Loucy (cell line): Measurements from ENCODE around the gene FOXD3.

Experiments
- EZH2phosphoT487 ChIP-seq: fragments of 200-600 bp; IDR thresholded peaks from 2 replicates; pipeline ENCODE4 v1.6.1; 2018; ENCODE audit warnings: antibody characterized with exemption, mild to moderate bottlenecking, moderate library complexity, borderline replicate concordance
- TF ChIP-seq, protein P1 (sequence below): fragments of 200-600 bp; sonication (generic); conservative IDR thresholded peaks from 2 replicates; pipeline ENCODE4 v1.5.1; 2014; ENCODE audit warnings: mild to moderate bottlenecking, antibody characterized with exemption, low read length

DNA sequence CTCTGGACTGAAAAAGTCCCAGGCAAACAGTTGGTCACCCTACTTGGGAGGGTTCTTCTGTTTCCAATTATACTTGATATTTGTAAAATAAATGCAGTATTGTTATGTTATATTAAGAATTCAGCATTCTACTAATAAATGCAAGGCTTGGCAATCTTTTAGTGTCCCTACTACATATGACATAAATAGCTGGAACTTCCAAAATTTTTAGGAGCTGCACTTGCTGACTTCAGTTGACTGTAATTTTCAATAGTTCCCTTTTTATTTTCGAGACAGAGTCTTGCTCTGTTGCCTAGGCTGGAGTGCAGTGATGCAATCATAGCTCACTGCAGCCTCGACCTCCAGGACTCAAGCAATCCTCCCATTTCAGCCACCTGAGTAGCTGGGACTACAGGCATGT lies 20.0 kb downstream of the FOXD3 start:
- no peak for TF ChIP-seq EZH2phosphoT487
- TF ChIP-seq, protein P1, sequence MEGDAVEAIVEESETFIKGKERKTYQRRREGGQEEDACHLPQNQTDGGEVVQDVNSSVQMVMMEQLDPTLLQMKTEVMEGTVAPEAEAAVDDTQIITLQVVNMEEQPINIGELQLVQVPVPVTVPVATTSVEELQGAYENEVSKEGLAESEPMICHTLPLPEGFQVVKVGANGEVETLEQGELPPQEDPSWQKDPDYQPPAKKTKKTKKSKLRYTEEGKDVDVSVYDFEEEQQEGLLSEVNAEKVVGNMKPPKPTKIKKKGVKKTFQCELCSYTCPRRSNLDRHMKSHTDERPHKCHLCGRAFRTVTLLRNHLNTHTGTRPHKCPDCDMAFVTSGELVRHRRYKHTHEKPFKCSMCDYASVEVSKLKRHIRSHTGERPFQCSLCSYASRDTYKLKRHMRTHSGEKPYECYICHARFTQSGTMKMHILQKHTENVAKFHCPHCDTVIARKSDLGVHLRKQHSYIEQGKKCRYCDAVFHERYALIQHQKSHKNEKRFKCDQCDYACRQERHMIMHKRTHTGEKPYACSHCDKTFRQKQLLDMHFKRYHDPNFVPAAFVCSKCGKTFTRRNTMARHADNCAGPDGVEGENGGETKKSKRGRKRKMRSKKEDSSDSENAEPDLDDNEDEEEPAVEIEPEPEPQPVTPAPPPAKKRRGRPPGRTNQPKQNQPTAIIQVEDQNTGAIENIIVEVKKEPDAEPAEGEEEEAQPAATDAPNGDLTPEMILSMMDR, result no peak
